Ishikawa (cell line): ENCODE data around the gene PTPRO.

Source experiments
- CEBPB ChIP-seq: IDR thresholded peaks from 2 replicates; pipeline ENCODE4 v1.6.1; 2012
- CREB1 ChIP-seq: IDR thresholded peaks from 2 replicates; pipeline ENCODE4 v1.6.1; 2012; ENCODE audit warnings: low read depth
- EGR1 ChIP-seq: IDR thresholded peaks from 2 replicates; pipeline ENCODE4 v1.6.1; 2012
- NFIC ChIP-seq: IDR thresholded peaks from 2 replicates; pipeline ENCODE4 v1.6.1; 2012
- RAD21 ChIP-seq: IDR thresholded peaks from 2 replicates; pipeline ENCODE4 v1.6.1; 2012; ENCODE audit warnings: low read depth
- REST ChIP-seq: IDR thresholded peaks from 2 replicates; pipeline ENCODE4 v1.6.1; 2012; ENCODE audit warnings: low read depth, mild to moderate bottlenecking
- TAF1 ChIP-seq: IDR thresholded peaks from 2 replicates; pipeline ENCODE4 v1.6.1; 2012; ENCODE audit warnings: low read depth, mild to moderate bottlenecking
- TCF12 ChIP-seq: IDR thresholded peaks from 2 replicates; pipeline ENCODE4 v1.6.1; 2012; ENCODE audit warnings: low read depth
- TEAD4 ChIP-seq: IDR thresholded peaks from 2 replicates; pipeline ENCODE4 v1.6.1; 2012
- USF1 ChIP-seq: IDR thresholded peaks from 2 replicates; pipeline ENCODE4 v1.6.1; 2012
- YY1 ChIP-seq: IDR thresholded peaks from 2 replicates; pipeline ENCODE4 v1.6.1; 2012; ENCODE audit warnings: low read depth

GRCh38 chr12:15429262-15429661 lies 107.0 kb downstream of the PTPRO start:
- no peak for TF ChIP-seq CEBPB
- no peak for TF ChIP-seq REST
- no peak for TF ChIP-seq TEAD4
- TF ChIP-seq USF1 = no peak
- no peak for TF ChIP-seq EGR1
- TF ChIP-seq CREB1 = no peak
- TF ChIP-seq TAF1 = no peak
- TF ChIP-seq NFIC = no peak
- no peak for TF ChIP-seq RAD21
- TF ChIP-seq TCF12 = no peak
- TF ChIP-seq YY1 = no peak
